HepG2 (cell line): ENCODE measurements around the gene SNAPC4. TPM values are rescaled to one million over a fixed set of nuclear protein-coding genes. Genes with fewer than 3 reads are reported as not detected.

Source experiments
- ATAC-seq: fragments of 200-7000 bp; cut with Tn5 transposase; 3 replicates; pipeline ENCODE4 v1.9.1; 2020; ENCODE audit warnings: mild to moderate bottlenecking, moderate library complexity
- BruUV-seq: library from RNA; stranded (reverse); fragments of 400-500 nt; replicated peaks from 2 replicates; lab custom pipeline; 2021; lab: Mats Ljungman, UMichigan
- CTCF ChIA-PET: fragments of 300-600 bp; formaldehyde crosslinking; extraction: SDS; loops from one replicate; lab custom pipeline; 2021; ENCODE audit warnings: low total read pairs, inconsistent platforms, low intra/inter-chr PET ratio; lab: Yijun Ruan, JAX
- POLR2A ChIA-PET: fragments of 350-600 bp; sonication (Branson Sonifier 250); formaldehyde crosslinking; loops from one replicate; lab custom pipeline; 2020; ENCODE audit warnings: antibody characterized with exemption, inconsistent platforms; lab: Yijun Ruan, JAX
- DNase-seq: peaks from one replicate; pipeline ENCODE4 v3.0.0-alpha.2; 2015; ENCODE audit warnings: low spot score
- FAIRE-seq: peaks from 3 replicates; lab custom pipeline; 2011; peaks lifted over from hg19 to GRCh38; lab: Jason Lieb, UNC
- H2AFZ ChIP-seq: one replicate; pipeline ENCODE4 v1.6.1; 2011; ENCODE audit warnings: low read length, inconsistent platforms
- H3K27ac ChIP-seq: fragments of 300-600 bp; 3 replicates; pipeline ENCODE4 v1.8.0; 2011; ENCODE audit warnings: mixed run types, mild to moderate bottlenecking, mixed read lengths, low read length, inconsistent platforms; ENCODE audit not compliant: insufficient read depth; ENCODE audit errors: extremely low read length
- H3K27me3 ChIP-seq, 2 experiments: fragments of 200-600 bp in 1 of 2; 2 replicates in 1 of 2; 3 replicates in 1 of 2; pipeline versions ENCODE4 v1.6.0 to v1.8.0; 2011; ENCODE audit warnings: low read length in 2 of 2, mild to moderate bottlenecking in 2 of 2, moderate library complexity in 2 of 2, inconsistent platforms in 1 of 2; ENCODE audit not compliant: insufficient read depth in 2 of 2, control insufficient read depth in 1 of 2
- H3K36me3 ChIP-seq, 2 experiments: fragments of 200-600 bp in 1 of 2; replicated peaks in 1 of 2; 2 replicates in 1 of 2; 3 replicates in 1 of 2; pipeline versions ENCODE4 v1.5.1 to v1.8.0; 2011; ENCODE audit warnings: low read length in 2 of 2, inconsistent platforms in 1 of 2; ENCODE audit not compliant: insufficient read depth in 2 of 2, control insufficient read depth in 1 of 2
- H3K4me1 ChIP-seq: 2 replicates; pipeline ENCODE4 v1.5.1; 2012; ENCODE audit warnings: low read length, inconsistent platforms; ENCODE audit not compliant: insufficient read depth
- H3K4me2 ChIP-seq: 2 replicates; pipeline ENCODE4 v1.6.0; 2011; ENCODE audit warnings: low read depth, low read length, inconsistent platforms
- H3K4me3 ChIP-seq, 3 experiments: fragments of 200-600 bp in 1 of 3; sonication (generic), shearing (Covaris generic) in 1 of 3; replicated peaks in 1 of 3; 2 replicates each; pipeline ENCODE4 v1.5.1; 2011 to 2016; ENCODE audit warnings: low read length in 3 of 3, inconsistent platforms in 2 of 3, low read depth in 2 of 3, mild to moderate bottlenecking in 2 of 3, control low read depth in 1 of 3, mixed read lengths in 1 of 3; ENCODE audit not compliant: insufficient read depth in 1 of 3
- H3K79me2 ChIP-seq: one replicate; pipeline ENCODE4 v1.6.1; 2011; ENCODE audit warnings: low read length, inconsistent platforms; ENCODE audit not compliant: insufficient read depth
- H3K9ac ChIP-seq: 2 replicates; pipeline ENCODE4 v1.6.0; 2011; ENCODE audit warnings: mild to moderate bottlenecking, low read depth, low read length, inconsistent platforms; ENCODE audit not compliant: insufficient read depth
- H3K9me3 ChIP-seq: 2 replicates; pipeline ENCODE4 v1.5.1; 2012; ENCODE audit warnings: mild to moderate bottlenecking, low read length
- H4K20me1 ChIP-seq: 2 replicates; pipeline ENCODE4 v1.6.0; 2011; ENCODE audit warnings: inconsistent platforms, mild to moderate bottlenecking, low read length, moderate library complexity; ENCODE audit not compliant: insufficient read depth
- HMGA1 ChIP-seq: sonication (generic); formaldehyde crosslinking; conservative IDR thresholded peaks from 2 replicates; pipeline ENCODE4 v1.4.0; 2020; ENCODE audit warnings: missing genetic modification reagents
- IKZF5 ChIP-seq: IDR thresholded peaks from 2 replicates; pipeline ENCODE4 v1.6.1; 2018; ENCODE audit warnings: missing genetic modification reagents, mild to moderate bottlenecking, missing compliant biosample characterization
- KDM6A ChIP-seq: IDR thresholded peaks from 2 replicates; pipeline ENCODE4 v1.6.1; 2016; ENCODE audit warnings: low read depth
- PREB ChIP-seq: sonication (generic); formaldehyde crosslinking; IDR thresholded peaks from 2 replicates; pipeline ENCODE4 v1.4.0; 2020; ENCODE audit warnings: missing genetic modification reagents
- SNAPC5 ChIP-seq: sonication (generic); formaldehyde crosslinking; IDR thresholded peaks from 2 replicates; pipeline ENCODE4 v1.8.1; 2023; ENCODE audit warnings: mild to moderate bottlenecking, missing genetic modification reagents, borderline replicate concordance
- ZFP36L1 ChIP-seq: sonication (generic); formaldehyde crosslinking; IDR thresholded peaks from 2 replicates; pipeline ENCODE4 v1.8.0; 2022; ENCODE audit warnings: mild to moderate bottlenecking, missing genetic modification reagents, moderate library complexity
- ZNF232 ChIP-seq: sonication (generic); formaldehyde crosslinking; IDR thresholded peaks from 2 replicates; pipeline ENCODE4 v1.4.0; 2020; ENCODE audit warnings: missing genetic modification reagents, borderline replicate concordance
- ZNF33B ChIP-seq: sonication (generic); formaldehyde crosslinking; IDR thresholded peaks from 2 replicates; pipeline ENCODE4 v1.5.1; 2020; ENCODE audit warnings: mild to moderate bottlenecking, missing genetic modification reagents
- ZNF839 ChIP-seq: sonication (generic); formaldehyde crosslinking; IDR thresholded peaks from 2 replicates; pipeline ENCODE4 v1.4.0; 2020; ENCODE audit warnings: missing genetic modification reagents, mild to moderate bottlenecking, borderline replicate concordance
- WGBS: methylation state at CpG from one replicate; pipeline ENCODE4 v1.1.6; 2017; ENCODE audit warnings: low lambda C conversion rate; 5-methylcytosine and 5-hydroxymethylcytosine counted together
- in situ Hi-C: cut with HindIII; loops from 2 replicates; pipeline ENCODE4 v1.10.0; 2017; ENCODE audit warnings: low pct_unique_long_range_greater_than_20kb; ENCODE audit not compliant: extremely low pct_ligation_motif_present
- intact Hi-C: fragments of 100-400 bp; cut with micrococcal nuclease; formaldehyde crosslinking; loops from one replicate; pipeline ENCODE4 v1.10.0; 2022; ENCODE audit not compliant: unreplicated experiment
- polyA plus RNA-seq, 8 experiments: library from polyadenylated mRNA; depleted of rRNA in 3 of 8; stranded (reverse) in 7 of 8; unstranded in 1 of 8; fragments of >200 nt; fragmentation: Illumina TruSeq in 4 of 8; extraction: Trizol in 4 of 8; gene quantifications; 2 replicates each; pipeline versions ENCODE4 v1.2.1 to v1.2.3, GENCODE V29; 2011 to 2016; ENCODE audit warnings: low read depth in 4 of 8, missing spikeins in 1 of 8, mixed read lengths in 1 of 8; ENCODE audit not compliant: insufficient read depth in 1 of 8
- total RNA-seq, 5 experiments: library from RNA; depleted of rRNA; stranded (reverse); fragments of >200 nt; fragmentation: Illumina TruSeq; extraction: Trizol; gene quantifications; 2 replicates each; pipeline ENCODE4 v1.2.3, GENCODE V29; 2016; ENCODE audit warnings: low read depth in 1 of 5

The SNAPC4 gene
- total and polyA plus RNA-seq, 2 of the 13 experiments (the other 11 are each of a cell fraction or from before 2014, with no cell fraction given), result 2.0 to 6.0 TPM

GRCh38 chr9:136416914-136417313 lies 16.9 kb upstream of the SNAPC4 start:
- H3K4me3 ChIP-seq, result no peak overlapping the region
- H3K4me1 ChIP-seq, result peaks cover 10% of the 10 kb centered on the region
- peaks cover 43 to 75% of the 10 kb centered on the region in 2 experiments for H3K36me3 ChIP-seq
- no peak for FAIRE-seq
- no peak overlapping the region for H3K27ac ChIP-seq
- ATAC-seq, result no peak
- peaks cover 19% of the 10 kb centered on the region for H3K79me2 ChIP-seq
- ChIA-PET POLR2A (no interaction called here), CTCF (no interaction called here)
- BruUV-seq, result no TSS peak
- intact Hi-C loops, result no loop called here
- H3K9ac ChIP-seq, result no peak overlapping the region
- no peak overlapping the region for H3K4me2 ChIP-seq
- in situ Hi-C loops, result no loop called here
- no peaks in the 10 kb centered on the region for H3K9me3 ChIP-seq
- DNase-seq, result no peak
- TF ChIP-seq IKZF5 (CRISPR knock-in tag) (no peak), SNAPC5 (no peak), ZNF33B (CRISPR knock-in tag) (no peak), ZNF839 (CRISPR knock-in tag) (no peak), ZFP36L1 (CRISPR knock-in tag) (no peak), ZNF232 (no peak), PREB (CRISPR knock-in tag) (no peak), HMGA1 (CRISPR knock-in tag) (no peak), KDM6A (CRISPR knock-in tag) (no peak)
- peaks cover 1% of the 10 kb centered on the region; the same call in 1 of the 2 replicates for H4K20me1 ChIP-seq
- WGBS, result 97% methylated on average over 19 of the region's 19 CpGs
- no peaks in the 10 kb centered on the region for H3K27me3 ChIP-seq
- H2AFZ ChIP-seq, result no peak overlapping the region
